HG03039 (cell line): Measurements from ENCODE around the gene ZNF343.
A peak's percentile ranks its signal among the peaks of the same experiment; 100 is the strongest.
"Not testable (repeated sequence)": the region's sequence is repeated elsewhere in the genome, so short reads cannot be mapped to it uniquely, and the experiment has no call there.

Experiments
- ATAC-seq: cut with Tn5 transposase; IDR thresholded peaks from one replicate; pipeline ENCODE4 v1.9.1; 2021; ENCODE audit warnings: mild to moderate bottlenecking, moderate library complexity; ENCODE audit not compliant: unreplicated experiment

Gene ZNF343

GRCh38 chr20:2508631-2509467, at the start of gene ZNF343:
Gene ZNF343 (minus strand): TSS chr20:2508915. CDS start chr20:2493895, 15,020 bp downstream.
- ATAC-seq, result peak; percentile 87

- no peak for ATAC-seq
Observed at GRCh38 chr20:2557873-2558580, 49.3 kb upstream of the ZNF343 start.

- no peak for ATAC-seq
Observed at GRCh38 chr20:2545594-2545993, 36.9 kb upstream of the ZNF343 start.

DNA sequence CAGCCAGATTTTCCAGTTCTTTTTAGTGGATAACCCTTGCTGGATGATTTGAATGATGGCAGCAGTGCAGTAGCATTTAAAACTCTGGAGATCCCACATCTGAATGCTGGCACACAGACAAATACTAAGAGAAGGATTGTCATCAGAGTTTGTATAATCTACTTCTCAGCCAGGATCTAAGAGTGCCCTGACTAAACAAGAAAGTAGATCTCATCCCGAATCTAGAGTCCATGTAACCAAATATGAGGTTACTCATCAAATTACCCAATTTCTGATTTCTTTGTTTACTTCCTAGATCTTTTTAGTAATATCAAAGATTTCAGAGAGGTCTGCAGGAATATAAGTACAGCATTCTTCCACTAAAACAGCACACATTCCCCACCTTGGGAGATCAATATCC, 35.5 kb upstream of the ZNF343 start:
- no peak for ATAC-seq

DNA sequence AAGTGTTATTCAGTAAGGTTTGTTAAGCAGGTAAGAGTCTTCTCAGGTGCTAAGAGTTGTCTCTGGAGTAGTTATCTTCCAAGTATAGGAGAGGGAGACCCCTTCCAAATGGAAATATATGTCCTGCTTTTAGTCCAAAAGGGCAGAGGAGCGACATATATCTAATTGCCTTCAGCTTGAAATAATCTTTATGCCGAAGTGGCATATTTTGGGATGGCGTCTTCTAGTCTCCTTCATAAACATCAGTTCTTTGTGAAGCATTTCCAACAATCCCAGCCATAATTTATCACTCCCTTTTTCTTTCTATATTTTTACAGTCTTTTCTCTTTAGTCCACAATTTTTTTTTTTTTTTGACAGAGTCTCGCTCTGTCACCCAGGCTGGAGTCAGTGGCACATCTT, 33.6 kb upstream of the ZNF343 start:
- ATAC-seq, result no peak

GRCh38 chr20:2541940-2542339, 33.2 kb upstream of the ZNF343 start:
- no peak for ATAC-seq

DNA sequence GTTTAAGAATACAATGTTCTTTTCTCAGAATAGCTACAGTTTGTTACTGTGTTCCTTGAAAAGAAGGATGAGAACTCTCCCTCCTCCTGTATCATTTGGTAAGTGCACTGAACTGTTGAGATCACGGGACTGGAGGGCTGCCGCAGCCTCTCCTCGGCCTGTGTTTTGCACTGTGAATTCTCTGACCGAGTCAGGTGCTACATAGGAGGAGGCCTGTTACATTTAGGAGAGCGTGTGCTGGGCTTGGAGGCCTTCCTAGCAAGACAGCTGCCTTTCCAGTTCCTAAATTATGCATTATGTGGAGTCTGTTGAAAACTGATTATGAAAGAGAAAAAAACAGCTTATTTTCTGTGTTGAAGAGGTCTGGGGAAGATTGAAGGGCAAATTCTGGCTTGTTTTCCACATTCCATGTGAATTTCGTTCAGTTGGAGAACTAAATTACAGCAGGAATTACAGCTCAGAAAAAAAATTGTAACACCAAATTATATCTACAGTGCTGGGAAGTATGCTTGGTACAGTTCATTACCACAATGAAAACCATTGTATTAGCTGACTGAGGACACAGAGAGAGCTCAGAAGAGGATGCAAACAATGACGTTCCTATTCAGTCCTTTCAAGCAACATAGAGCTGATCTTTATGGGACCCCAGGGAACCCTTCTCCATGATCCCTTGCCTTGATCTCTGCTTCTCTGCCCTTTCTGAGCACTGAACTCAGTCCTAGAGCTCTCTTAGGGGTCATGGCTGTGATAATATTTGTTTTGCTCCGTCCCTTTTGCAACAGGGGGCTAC, 30.4 kb upstream of the ZNF343 start:
- no peak for ATAC-seq

DNA sequence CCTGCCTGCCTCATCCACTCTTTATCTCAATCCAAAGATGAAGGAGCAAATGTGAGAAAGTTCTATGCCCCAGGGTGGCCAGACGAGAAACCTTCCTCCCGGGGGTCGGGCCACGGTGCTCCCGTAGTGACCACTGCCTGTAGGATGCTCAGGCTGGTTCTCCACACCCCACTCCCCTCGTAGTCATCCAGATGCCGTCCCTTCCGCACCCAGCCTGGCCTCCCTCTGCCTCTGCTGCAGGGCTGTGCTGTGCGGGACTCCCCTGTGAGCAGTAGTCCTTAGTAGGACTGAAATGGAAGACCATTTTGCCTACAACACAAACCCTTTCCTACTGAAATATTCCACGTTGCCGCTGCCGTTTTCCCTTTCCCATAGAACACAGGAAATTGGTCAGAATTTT, 29.6 kb upstream of the ZNF343 start:
- no peak for ATAC-seq

DNA sequence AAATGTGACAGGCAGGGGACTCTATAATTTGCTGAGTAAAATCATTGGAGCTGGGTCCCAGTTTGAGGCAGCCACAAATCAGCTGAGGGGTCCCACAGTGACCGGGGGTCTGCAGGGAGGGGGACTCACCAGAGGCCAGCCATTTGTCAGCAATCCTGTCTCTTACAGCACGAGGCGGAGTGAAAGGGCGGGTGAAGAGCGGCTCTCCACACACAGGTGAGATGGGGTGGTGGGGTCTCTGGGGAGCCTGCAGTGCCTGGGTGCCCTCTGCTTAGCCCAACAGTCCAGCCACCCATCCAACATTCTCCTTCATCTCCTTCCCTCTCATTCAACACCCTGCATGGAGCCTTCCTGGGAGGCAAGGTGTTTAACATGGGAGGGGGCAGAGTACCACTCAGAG, 28.4 kb upstream of the ZNF343 start:
- no peak for ATAC-seq

GRCh38 chr20:2536560-2536986, 27.9 kb upstream of the ZNF343 start, which contains the start of gene TMC2:
Gene TMC2 (plus strand): TSS chr20:2536573. CDS start chr20:2536622, 49 bp downstream.
- ATAC-seq, result no peak

- ATAC-seq, result no peak
Observed at GRCh38 chr20:2535711-2536559, 27.2 kb upstream of the ZNF343 start.

GRCh38 chr20:2533118-2533517, 24.4 kb upstream of the ZNF343 start:
- no peak for ATAC-seq

DNA sequence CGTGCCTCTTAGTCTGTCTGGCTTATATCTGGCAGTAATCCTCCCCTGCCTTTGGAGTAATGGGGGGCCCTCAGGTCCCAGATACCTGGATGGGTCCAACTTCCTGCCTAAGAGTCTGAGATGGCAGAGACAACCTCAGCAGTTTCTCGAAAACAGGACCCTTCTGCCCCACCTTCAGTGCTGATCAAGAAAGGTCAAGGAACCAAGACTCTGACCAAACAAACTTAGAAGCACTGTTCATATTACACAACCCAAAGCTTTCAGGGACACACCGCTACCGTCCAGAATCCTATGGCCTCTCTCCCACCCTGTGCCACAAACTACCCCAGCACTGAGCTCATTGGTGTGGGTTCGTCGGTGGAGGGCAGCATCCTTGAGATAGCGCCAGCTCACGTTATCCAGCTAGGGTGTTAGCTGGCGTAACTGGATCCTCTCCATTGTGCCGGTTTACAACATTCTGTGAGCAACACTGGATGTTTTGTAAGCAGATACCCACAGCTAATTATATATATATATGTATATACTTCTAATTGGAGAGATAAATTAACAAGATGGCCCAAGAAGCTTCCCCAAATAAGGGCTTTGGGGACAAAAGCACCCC, 20.1 kb upstream of the ZNF343 start:
- no peak for ATAC-seq

- no peak for ATAC-seq
Observed at GRCh38 chr20:2527762-2528161, 19.0 kb upstream of the ZNF343 start.

- ATAC-seq, result not testable (repeated sequence)
Observed at GRCh38 chr20:2526218-2526583, 17.5 kb upstream of the ZNF343 start.

GRCh38 chr20:2524709-2525506, 16.2 kb upstream of the ZNF343 start:
- no peak for ATAC-seq

GRCh38 chr20:2523919-2524708, 15.4 kb upstream of the ZNF343 start:
- peak; percentile 75 for ATAC-seq

GRCh38 chr20:2522826-2523429, 14.2 kb upstream of the ZNF343 start:
- ATAC-seq, result not testable (repeated sequence)
